ENCODE measurements around the gene DOCK3.

- TF ChIP-seq, protein P1, sequence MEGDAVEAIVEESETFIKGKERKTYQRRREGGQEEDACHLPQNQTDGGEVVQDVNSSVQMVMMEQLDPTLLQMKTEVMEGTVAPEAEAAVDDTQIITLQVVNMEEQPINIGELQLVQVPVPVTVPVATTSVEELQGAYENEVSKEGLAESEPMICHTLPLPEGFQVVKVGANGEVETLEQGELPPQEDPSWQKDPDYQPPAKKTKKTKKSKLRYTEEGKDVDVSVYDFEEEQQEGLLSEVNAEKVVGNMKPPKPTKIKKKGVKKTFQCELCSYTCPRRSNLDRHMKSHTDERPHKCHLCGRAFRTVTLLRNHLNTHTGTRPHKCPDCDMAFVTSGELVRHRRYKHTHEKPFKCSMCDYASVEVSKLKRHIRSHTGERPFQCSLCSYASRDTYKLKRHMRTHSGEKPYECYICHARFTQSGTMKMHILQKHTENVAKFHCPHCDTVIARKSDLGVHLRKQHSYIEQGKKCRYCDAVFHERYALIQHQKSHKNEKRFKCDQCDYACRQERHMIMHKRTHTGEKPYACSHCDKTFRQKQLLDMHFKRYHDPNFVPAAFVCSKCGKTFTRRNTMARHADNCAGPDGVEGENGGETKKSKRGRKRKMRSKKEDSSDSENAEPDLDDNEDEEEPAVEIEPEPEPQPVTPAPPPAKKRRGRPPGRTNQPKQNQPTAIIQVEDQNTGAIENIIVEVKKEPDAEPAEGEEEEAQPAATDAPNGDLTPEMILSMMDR (IDR thresholded peaks at IDR 0.05), result no peak
- no peak for TF ChIP-seq POLR2A (IDR thresholded peaks at IDR 0.05)
Observed at GRCh38 chr3:51139616-51140015, 464.9 kb downstream of the DOCK3 start.
